Upper lobe of left lung (tissue), 6 donors: Measurements from ENCODE around the gene HHAT. TPM values are rescaled to one million over a fixed set of nuclear protein-coding genes. Genes with fewer than 3 reads are reported as not detected.

Source experiments
- ATAC-seq, 2 donors: fragments of 200-7000 bp; cut with Tn5 transposase; one replicate each; pipeline ENCODE4 v1.9.1; 2022; ENCODE audit warnings: mild to moderate bottlenecking in 2 of 2, moderate library complexity in 2 of 2; ENCODE audit not compliant: low FRiP score in 2 of 2
- DNase-seq, 2 donors: peaks; one replicate each; pipeline ENCODE4 v3.0.0-alpha.2; 2019 to 2020
- H3K27ac ChIP-seq, 4 donors: fragments of 200-600 bp; sonication (generic); one replicate each; pipeline ENCODE4 v1.5.1; 2016 to 2019
- H3K27me3 ChIP-seq, 4 donors: fragments of 200-600 bp; sonication (generic); one replicate each; pipeline ENCODE4 v1.5.1; 2017 to 2019
- H3K36me3 ChIP-seq, 4 donors: fragments of 200-600 bp; sonication (generic); one replicate each; pipeline ENCODE4 v1.5.1; 2016 to 2019
- H3K4me1 ChIP-seq, 4 donors: fragments of 200-600 bp; sonication (generic); one replicate each; pipeline ENCODE4 v1.5.1; 2018 to 2019
- H3K4me3 ChIP-seq, 4 donors: fragments of 200-600 bp; sonication (generic); one replicate each; pipeline ENCODE4 v1.5.1; 2017 to 2019; ENCODE audit warnings: mild to moderate bottlenecking in 2 of 4, moderate library complexity in 1 of 4
- H3K9me3 ChIP-seq, 4 donors: fragments of 200-600 bp; sonication (generic); one replicate each; pipeline ENCODE4 v1.5.1; 2018 to 2019
- CTCF ChIP-seq, 6 experiments: fragments of 450-650 bp in 4 of 6; fragments of 200-600 bp in 2 of 6; sonication (generic) in 2 of 6; IDR thresholded peaks; one replicate each; pipeline ENCODE4 v1.5.1; 2016 to 2019; ENCODE audit warnings: antibody characterized with exemption in 6 of 6
- EP300 ChIP-seq, 4 donors: sonication (generic); formaldehyde crosslinking; IDR thresholded peaks; one replicate each; pipeline ENCODE4 v1.5.1; 2017; ENCODE audit warnings: antibody characterized with exemption in 4 of 4, control low read depth in 2 of 4
- POLR2A ChIP-seq, 4 donors: fragments of 450-650 bp; IDR thresholded peaks; one replicate each; pipeline ENCODE4 v1.5.1; 2016 to 2017; ENCODE audit warnings: antibody characterized with exemption in 4 of 4, mild to moderate bottlenecking in 2 of 4
- POLR2AphosphoS5 ChIP-seq, 2 donors: sonication (generic); formaldehyde crosslinking; IDR thresholded peaks; one replicate each; pipeline ENCODE4 v1.5.1; 2017; ENCODE audit warnings: antibody characterized with exemption in 2 of 2
- WGBS, 2 donors: methylation state at CpG; one replicate each; pipeline ENCODE4 v1.1.5; 2017 to 2018; 5-methylcytosine and 5-hydroxymethylcytosine counted together
- total RNA-seq, 6 donors: library from RNA; depleted of rRNA in 4 of 6; stranded (reverse); fragments of >200 nt in 4 of 6; gene quantifications; one replicate each; pipeline versions ENCODE4 v1.1.0 to v1.2.1, GENCODE V29; 2016 to 2021
- donor health status: DM: no; HTN: no; CAD: no; lungs with moderate emphysema.
- donor health status: DM: no; HTN: yes; CAD: no; lungs with severe emphysema.

The HHAT gene
- total RNA-seq, 6 donors from 2014 or later, result 4.6 to 8.1 (median 5.7) TPM

- no peak for DNase-seq
- no peak overlapping the region for H3K27ac ChIP-seq
These were observed 1.7 kb downstream of the HHAT start for GRCh38 chr1:210330279-210330866.

GRCh38 chr1:210332233-210332632, 3.5 kb downstream of the HHAT start:
- DNase-seq, result no peak
- Histone ChIP-seq H3K36me3 (no peaks in the 10 kb centered on the region), H3K4me3 (no peak overlapping the region), H3K27ac (no peak overlapping the region), H3K9me3 (no peaks in the 10 kb centered on the region), H3K4me1 (peaks cover 6 to 21% (median 14%) of the 10 kb centered on the region in 4 donors), H3K27me3 (no peaks in the 10 kb centered on the region)
- no peak for TF ChIP-seq POLR2A (IDR thresholded peaks at IDR 0.05)
- no peak for TF ChIP-seq CTCF (IDR thresholded peaks at IDR 0.05)
- TF ChIP-seq EP300 (IDR thresholded peaks at IDR 0.05), result no peak
- no peak for TF ChIP-seq POLR2AphosphoS5 (IDR thresholded peaks at IDR 0.05)
- ATAC-seq, result no peak
- 90 to 97% methylated on average over 7 of the region's 7 CpGs for WGBS, 2 donors

More at GRCh38 chr1:210330279-210330866, 1.7 kb downstream of the HHAT start:
- ATAC-seq, result no peak
- Histone ChIP-seq H3K27me3 (no peaks in the 10 kb centered on the region), H3K9me3 (no peaks in the 10 kb centered on the region), H3K36me3 (no peaks in the 10 kb centered on the region), H3K4me1 (peaks cover 6 to 21% (median 14%) of the 10 kb centered on the region in 4 donors), H3K4me3 (no peak overlapping the region)
- WGBS, 2 donors, result 58 to 61% methylated on average over 7 of the region's 7 CpGs
- TF ChIP-seq POLR2A (IDR thresholded peaks at IDR 0.05) (no peak), POLR2AphosphoS5 (IDR thresholded peaks at IDR 0.05) (no peak), EP300 (IDR thresholded peaks at IDR 0.05) (no peak), CTCF (IDR thresholded peaks at IDR 0.05) (no peak)

DNA sequence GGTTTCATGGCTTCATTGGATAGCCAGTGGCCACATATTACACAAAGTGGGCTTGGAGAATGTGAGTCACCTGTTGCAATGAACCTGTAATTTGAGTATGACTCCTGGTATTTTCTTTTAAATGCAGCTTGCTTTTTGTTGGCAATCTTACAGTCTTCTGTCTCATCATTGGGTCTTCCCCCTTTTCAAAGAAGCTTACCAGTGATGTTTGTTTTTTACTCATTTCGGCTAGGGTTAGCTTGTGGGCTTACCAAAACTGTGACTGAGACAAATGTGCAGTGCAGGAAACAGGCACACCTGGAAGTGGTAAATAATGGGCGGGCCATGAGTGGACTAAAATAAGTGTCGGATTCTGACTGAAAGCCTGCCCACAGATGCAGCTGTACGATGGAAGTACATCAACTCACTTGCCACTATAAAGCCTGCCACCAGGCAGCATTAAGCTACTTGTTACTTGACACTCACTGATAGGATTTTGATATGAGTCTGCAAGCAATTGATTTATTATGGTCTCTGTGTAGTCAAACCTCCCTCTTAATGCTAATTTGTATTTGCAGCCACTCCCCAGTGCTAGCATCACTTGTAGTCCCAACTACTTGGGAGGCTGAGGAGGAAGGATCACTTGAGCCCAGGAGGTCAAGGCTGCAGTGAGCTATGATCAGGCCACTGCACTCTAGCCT, 4.2 kb downstream of the HHAT start:
- Histone ChIP-seq H3K9me3 (no peaks in the 10 kb centered on the region), H3K27me3 (no peaks in the 10 kb centered on the region), H3K36me3 (no peaks in the 10 kb centered on the region), H3K4me1 (peaks cover 6 to 18% (median 14%) of the 10 kb centered on the region in 4 donors), H3K27ac (no peak overlapping the region), H3K4me3 (no peak overlapping the region)
- ATAC-seq (no peak), DNase-seq (no peak)
- WGBS, 2 donors, result 69 to 76% methylated on average over 4 of the region's 4 CpGs
- TF ChIP-seq CTCF (IDR thresholded peaks at IDR 0.05) (no peak), POLR2AphosphoS5 (IDR thresholded peaks at IDR 0.05) (no peak), EP300 (IDR thresholded peaks at IDR 0.05) (no peak), POLR2A (IDR thresholded peaks at IDR 0.05) (no peak)

DNA sequence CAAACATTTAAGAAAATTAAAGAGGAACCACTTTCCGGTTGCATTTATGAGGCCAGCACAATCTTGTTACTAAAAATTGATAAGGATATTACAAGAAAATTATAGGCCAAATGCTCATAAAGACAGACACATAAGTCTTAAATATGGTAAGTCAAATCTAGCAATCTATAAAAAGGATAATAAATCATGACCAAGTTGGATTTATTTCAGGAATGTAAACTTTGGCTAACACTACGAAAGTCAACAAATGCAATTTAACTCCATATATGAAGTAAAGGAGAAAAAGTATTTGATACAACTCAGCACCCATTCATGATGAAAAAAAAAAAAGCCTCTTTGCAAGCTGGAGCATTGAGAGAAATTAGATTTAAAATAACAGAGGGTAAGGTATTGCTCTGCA, 6.3 kb downstream of the HHAT start:
- DNase-seq, result no peak
- no peak overlapping the region for H3K4me3 ChIP-seq
- H3K4me1 ChIP-seq, result peaks cover 0 to 3% (median under 1%) of the 10 kb centered on the region in 4 donors
- WGBS, 2 donors, result 81 to 90% methylated on average over 2 of the region's 2 CpGs
- no peak for ATAC-seq
- no peaks in the 10 kb centered on the region for H3K36me3 ChIP-seq
- no peak overlapping the region for H3K27ac ChIP-seq
- H3K9me3 ChIP-seq, result no peaks in the 10 kb centered on the region
- TF ChIP-seq EP300 (IDR thresholded peaks at IDR 0.05), result no peak
- no peak for TF ChIP-seq POLR2A (IDR thresholded peaks at IDR 0.05)
- H3K27me3 ChIP-seq, result no peaks in the 10 kb centered on the region

- no peaks in the 10 kb centered on the region for H3K4me1 ChIP-seq
- H3K9me3 ChIP-seq, result no peaks in the 10 kb centered on the region
- H3K4me3 ChIP-seq, result no peak overlapping the region
- no peaks in the 10 kb centered on the region for H3K36me3 ChIP-seq
- WGBS, 2 donors, result 92 to 96% methylated on average over 1 to 2 of the region's 2 CpGs
- H3K27me3 ChIP-seq, result no peaks in the 10 kb centered on the region
- ATAC-seq (no peak), DNase-seq (no peak)
- no peak for TF ChIP-seq CTCF (IDR thresholded peaks at IDR 0.05)
- no peak for TF ChIP-seq POLR2AphosphoS5 (IDR thresholded peaks at IDR 0.05)
- TF ChIP-seq POLR2A (IDR thresholded peaks at IDR 0.05), result no peak
- no peak for TF ChIP-seq EP300 (IDR thresholded peaks at IDR 0.05)
- H3K27ac ChIP-seq, result no peak overlapping the region
These were observed 7.7 kb downstream of the HHAT start for GRCh38 chr1:210336362-210336761.
